Stomach (tissue), 4 donors: ENCODE results near the gene RBMS1.

ENCODE experiments used
- CTCF ChIP-seq, 7 experiments: fragments of 450-650 bp in 4 of 7; fragments of 200-600 bp in 3 of 7; sonication (generic) in 3 of 7; IDR thresholded peaks; one replicate each; pipeline ENCODE4 v1.5.1; 2016 to 2019; ENCODE audit warnings: antibody characterized with exemption in 7 of 7, control low read depth in 2 of 7, mild to moderate bottlenecking in 1 of 7
- POLR2AphosphoS5 ChIP-seq, 3 donors: sonication (generic); formaldehyde crosslinking; IDR thresholded peaks; one replicate each; pipeline ENCODE4 v1.6.1; 2016; ENCODE audit warnings: antibody characterized with exemption in 3 of 3

DNA sequence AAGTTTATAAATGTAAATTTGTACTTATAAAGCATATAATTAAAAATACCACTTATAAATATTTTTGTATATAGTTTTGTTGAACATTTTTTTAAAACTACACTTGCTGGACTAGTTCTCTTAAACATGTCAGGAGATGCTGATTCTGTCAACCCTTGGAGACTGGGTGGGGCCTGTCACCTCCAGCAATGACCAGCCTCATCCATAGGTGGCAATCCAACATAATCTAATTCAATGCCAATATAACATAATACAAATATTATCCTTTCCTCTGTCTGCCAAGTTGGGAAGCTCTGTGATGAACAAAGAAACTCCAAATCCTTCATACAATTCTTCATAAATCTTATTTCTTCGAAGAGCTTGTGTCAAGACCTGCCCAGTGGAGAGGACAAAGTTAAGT lies 140.4 kb downstream of the RBMS1 start:
- TF ChIP-seq POLR2AphosphoS5 (IDR thresholded peaks at IDR 0.05) (no peak), CTCF (IDR thresholded peaks at IDR 0.05) (peak in 1 of 7 experiments; percentile 4)
